OCI-LY7 (cell line): ENCODE results near the gene COL17A1. TPM values are rescaled to one million over a fixed set of nuclear protein-coding genes. Genes with fewer than 3 reads are reported as not detected.
A peak's percentile ranks its signal among the peaks of the same experiment; 100 is the strongest.

Experiments
- Bru-seq: library from RNA; stranded (reverse); fragments of 400-500 nt; gene quantifications from one replicate; lab custom pipeline; 2021; lab: Mats Ljungman, UMichigan
- BruChase-seq, 2 experiments: library from RNA; stranded (reverse); fragments of 400-500 nt; gene quantifications; one replicate each; lab custom pipeline; 2021; lab: Mats Ljungman, UMichigan
- BruUV-seq: library from RNA; stranded (reverse); fragments of 400-500 nt; replicated peaks from 2 replicates; lab custom pipeline; 2021; lab: Mats Ljungman, UMichigan
- CTCF ChIA-PET: fragments of 300-600 bp; sonication (Branson Sonifier 250); formaldehyde crosslinking; loops from one replicate; lab custom pipeline; 2022; ENCODE audit warnings: antibody characterized with exemption; ENCODE audit not compliant: unreplicated experiment; lab: Charles Lee
- POLR2A ChIA-PET: fragments of 300-600 bp; sonication (Branson Sonifier 250); formaldehyde crosslinking; loops from one replicate; lab custom pipeline; 2022; ENCODE audit warnings: antibody characterized with exemption; lab: Charles Lee
- DNase-seq: peaks from one replicate; pipeline ENCODE4 v3.0.0-alpha.2; 2015; ENCODE audit warnings: low spot score
- H2AFZ ChIP-seq: fragments of 200-600 bp; sonication (generic), shearing (Covaris generic); 2 replicates; pipeline ENCODE4 v1.6.1; 2014; ENCODE audit warnings: mild to moderate bottlenecking, antibody characterized with exemption, low read length, moderate library complexity
- H3K27ac ChIP-seq: fragments of 200-600 bp; sonication (generic); 2 replicates; pipeline ENCODE4 v1.5.1; 2014; ENCODE audit warnings: mixed run types, low read depth, mild to moderate bottlenecking, moderate library complexity, low read length, inconsistent platforms; ENCODE audit not compliant: poor library complexity, severe bottlenecking
- H3K36me3 ChIP-seq: fragments of 200-600 bp; sonication (generic); 2 replicates; pipeline ENCODE4 v1.6.1; 2014; ENCODE audit warnings: mild to moderate bottlenecking, antibody characterized with exemption, low read length, moderate library complexity, mixed read lengths; ENCODE audit not compliant: insufficient read depth
- H3K4me1 ChIP-seq: fragments of 200-600 bp; sonication (generic); 2 replicates; pipeline ENCODE4 v1.5.1; 2014; ENCODE audit warnings: mild to moderate bottlenecking, low read length; ENCODE audit not compliant: insufficient read depth, poor library complexity, severe bottlenecking
- H3K4me2 ChIP-seq: fragments of 200-600 bp; sonication (generic); 2 replicates; pipeline ENCODE4 v1.6.1; 2014; ENCODE audit warnings: mild to moderate bottlenecking, low read length
- H3K4me3 ChIP-seq: fragments of 200-600 bp; sonication (generic); 2 replicates; pipeline ENCODE4 v1.5.1; 2014; ENCODE audit warnings: mild to moderate bottlenecking, low read depth, low read length; ENCODE audit not compliant: poor library complexity, severe bottlenecking
- H3K79me2 ChIP-seq: fragments of 200-600 bp; sonication (generic); 2 replicates; pipeline ENCODE4 v1.6.1; 2016; ENCODE audit warnings: low read depth, mild to moderate bottlenecking, low read length, moderate library complexity, mixed read lengths; ENCODE audit not compliant: insufficient read depth
- H3K9me2 ChIP-seq: fragments of 200-600 bp; sonication (generic); 2 replicates; pipeline ENCODE4 v1.6.1; 2016; ENCODE audit warnings: mild to moderate bottlenecking, low read length, mixed read lengths; ENCODE audit not compliant: insufficient read depth
- H3K9me3 ChIP-seq: fragments of 200-600 bp; sonication (generic); 2 replicates; pipeline ENCODE4 v1.6.1; 2014; ENCODE audit warnings: mild to moderate bottlenecking, mixed run types, low read length, mixed read lengths
- H4K20me1 ChIP-seq: fragments of 200-600 bp; sonication (generic); 2 replicates; pipeline ENCODE4 v1.6.1; 2014; ENCODE audit warnings: mild to moderate bottlenecking, antibody characterized with exemption, low read length, moderate library complexity, mixed read lengths; ENCODE audit not compliant: insufficient read depth
- CTCF ChIP-seq: fragments of 200-600 bp; sonication (generic); conservative IDR thresholded peaks from 2 replicates; pipeline ENCODE4 v1.5.1; 2014; ENCODE audit warnings: mild to moderate bottlenecking, antibody characterized with exemption, low read length, moderate library complexity, mixed read lengths
- EZH2phosphoT487 ChIP-seq: fragments of 200-600 bp; sonication (generic); IDR thresholded peaks from 2 replicates; pipeline ENCODE4 v1.6.1; 2018; ENCODE audit warnings: low read depth, borderline replicate concordance, mild to moderate bottlenecking, mixed run types, antibody characterized with exemption, low read length, moderate library complexity, mixed read lengths
- intact Hi-C: fragments of 100-400 bp; cut with micrococcal nuclease; formaldehyde crosslinking; loops from one replicate; pipeline ENCODE4 v1.10.0; 2022; ENCODE audit not compliant: unreplicated experiment
- long read RNA-seq: library from polyadenylated mRNA; stranded (forward); transcript quantifications from one replicate; pipeline ENCODE4 v2.0.0, GENCODE V29; 2022
- total RNA-seq, 2 experiments: library from RNA; depleted of rRNA in 1 of 2; stranded (reverse); fragments of >200 nt in 1 of 2; shearing (Covaris generic) in 1 of 2; gene quantifications; 2 replicates each; pipeline ENCODE4 v1.2.3, GENCODE V29; 2014 to 2022

The COL17A1 gene
- total RNA-seq (2014; rRNA removed; shearing (Covaris generic)): not detected in 2 replicates
- total RNA-seq (2022): 0.15 and 0.17 TPM in 2 replicates
- percentile 5 among the genes with signal in this experiment for Bru-seq, nascent RNA
- BruChase-seq, experiment 1, labeled RNA remaining after a 6-hour chase: not detected
- percentile 3 among the genes with signal in this experiment for BruChase-seq, experiment 2, labeled RNA remaining after a 2-hour chase
- long read RNA-seq: 0 reads

- no peak within 1 kb of the TSS for H3K27ac ChIP-seq
- no TSS peak for BruUV-seq
- H3K36me3 ChIP-seq: no peaks in the 10 kb centered on the region
- no peaks in the 10 kb centered on the region for H3K9me3 ChIP-seq
- H3K4me1 ChIP-seq: no peaks in the 10 kb centered on the region
- intact Hi-C loops: no loop called here
- H3K4me3 ChIP-seq: no peak within 1 kb of the TSS
- no peak for DNase-seq
- H3K9me2 ChIP-seq: no peaks in the 10 kb centered on the region
- H3K4me2 ChIP-seq: no peak within 1 kb of the TSS
- TF ChIP-seq CTCF (no peak), EZH2phosphoT487 (no peak)
- ChIA-PET POLR2A (no interaction called here), CTCF (no interaction called here)
- no peak within 1 kb of the TSS for H2AFZ ChIP-seq
- no peaks in the 10 kb centered on the region for H4K20me1 ChIP-seq
- no peaks in the 10 kb centered on the region for H3K79me2 ChIP-seq
These were observed at the start of gene COL17A1 for GRCh38 chr10:104085801-104086400. COL17A1 (minus strand) TSS chr10:104085880; CDS start chr10:104080673, 5,207 bp downstream.

GRCh38 chr10:104130041-104130440 is 44.4 kb upstream of the COL17A1 start:
- Histone ChIP-seq H3K4me2 (no peak overlapping the region), H3K9me2 (no peaks in the 10 kb centered on the region), H3K79me2 (no peaks in the 10 kb centered on the region), H3K9me3 (no peaks in the 10 kb centered on the region), H3K36me3 (peaks cover 5% of the 10 kb centered on the region), H4K20me1 (no peaks in the 10 kb centered on the region), H3K27ac (no peak overlapping the region), H3K4me3 (no peak overlapping the region), H2AFZ (no peak overlapping the region), H3K4me1 (no peaks in the 10 kb centered on the region)
- no TSS peak for BruUV-seq
- no peak for DNase-seq
- no peak for TF ChIP-seq EZH2phosphoT487
- no peak for TF ChIP-seq CTCF
- intact Hi-C loops: no loop called here
- CTCF ChIA-PET: no interaction called here
- POLR2A ChIA-PET: interaction anchor here (0.8 kb wide), 2 partner anchors 9 to 1794 kb away, joined by 3 read pairs; no protein-coding TSS in a partner anchor

GRCh38 chr10:104128214-104128613 is 42.5 kb upstream of the COL17A1 start:
- Histone ChIP-seq H3K9me2 (no peaks in the 10 kb centered on the region), H3K36me3 (peaks cover 7% of the 10 kb centered on the region), H3K27ac (no peak overlapping the region), H3K4me3 (no peak overlapping the region), H3K4me1 (peaks cover 8% of the 10 kb centered on the region), H4K20me1 (no peaks in the 10 kb centered on the region), H2AFZ (no peak overlapping the region), H3K4me2 (no peak overlapping the region), H3K9me3 (no peaks in the 10 kb centered on the region), H3K79me2 (peaks cover 1% of the 10 kb centered on the region; the same call in 1 of the 2 replicates)
- BruUV-seq: no TSS peak
- intact Hi-C loops: no loop called here
- ChIA-PET POLR2A (no interaction called here), CTCF (no interaction called here)
- DNase-seq: no peak
- no peak for TF ChIP-seq EZH2phosphoT487
- no peak for TF ChIP-seq CTCF
